Measurements from ENCODE around the gene KANSL1.
"Not testable (repeated sequence)": the region's sequence is repeated elsewhere in the genome, so short reads cannot be mapped to it uniquely, and the experiment has no call there.

KANSL1 gene

DNA sequence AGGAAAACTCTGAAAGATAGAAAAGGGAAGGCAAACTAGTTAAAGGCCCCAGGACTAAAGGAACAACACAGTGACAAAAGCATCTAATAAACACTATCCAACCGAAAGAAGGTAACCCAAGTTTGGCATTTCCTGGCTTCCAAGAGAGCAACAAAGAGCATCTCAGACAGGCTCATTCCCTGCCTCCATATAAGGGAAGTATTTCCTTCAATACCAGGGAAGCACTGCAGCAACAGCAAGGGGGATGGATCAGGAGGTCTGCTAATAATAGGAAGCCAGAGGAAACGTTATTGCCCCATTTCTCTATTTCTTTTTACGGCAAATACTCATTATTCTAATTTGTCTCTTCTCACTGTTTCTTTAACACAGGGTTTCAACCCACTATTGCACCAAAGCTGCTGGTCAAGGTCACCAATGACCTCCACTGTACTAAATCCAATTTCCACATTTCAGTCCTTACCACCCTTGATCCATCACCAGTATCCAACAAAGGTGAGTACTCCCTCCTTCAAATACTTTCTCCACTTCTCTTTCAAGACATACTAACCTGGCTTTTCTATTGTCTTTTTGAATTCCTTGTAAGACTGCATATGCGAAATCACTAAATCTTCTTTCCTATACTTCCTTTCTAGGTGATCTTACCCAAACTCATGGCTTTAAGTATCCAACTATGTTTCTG, 86.1 kb downstream of the KANSL1 start:
- DNase-seq = no peak

DNA sequence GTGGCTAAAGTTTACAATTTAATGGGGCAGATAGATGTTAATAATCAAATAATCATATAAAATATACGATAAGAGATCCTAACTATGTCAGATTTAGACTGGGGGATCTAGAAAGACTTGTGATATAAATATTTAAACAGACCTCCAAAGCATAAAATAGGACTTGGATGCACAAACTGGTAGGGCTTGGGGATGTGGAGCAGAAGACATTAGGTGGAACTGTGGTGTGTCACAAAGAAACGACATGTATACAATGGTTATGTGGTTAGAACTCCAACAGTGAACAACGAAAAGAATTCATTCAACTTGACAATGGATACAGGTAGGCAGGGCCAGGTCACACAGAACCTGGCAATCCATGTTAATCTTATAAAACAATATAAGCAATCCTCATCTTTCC, 90.4 kb downstream of the KANSL1 start:
- not testable (repeated sequence) for DNase-seq

DNA sequence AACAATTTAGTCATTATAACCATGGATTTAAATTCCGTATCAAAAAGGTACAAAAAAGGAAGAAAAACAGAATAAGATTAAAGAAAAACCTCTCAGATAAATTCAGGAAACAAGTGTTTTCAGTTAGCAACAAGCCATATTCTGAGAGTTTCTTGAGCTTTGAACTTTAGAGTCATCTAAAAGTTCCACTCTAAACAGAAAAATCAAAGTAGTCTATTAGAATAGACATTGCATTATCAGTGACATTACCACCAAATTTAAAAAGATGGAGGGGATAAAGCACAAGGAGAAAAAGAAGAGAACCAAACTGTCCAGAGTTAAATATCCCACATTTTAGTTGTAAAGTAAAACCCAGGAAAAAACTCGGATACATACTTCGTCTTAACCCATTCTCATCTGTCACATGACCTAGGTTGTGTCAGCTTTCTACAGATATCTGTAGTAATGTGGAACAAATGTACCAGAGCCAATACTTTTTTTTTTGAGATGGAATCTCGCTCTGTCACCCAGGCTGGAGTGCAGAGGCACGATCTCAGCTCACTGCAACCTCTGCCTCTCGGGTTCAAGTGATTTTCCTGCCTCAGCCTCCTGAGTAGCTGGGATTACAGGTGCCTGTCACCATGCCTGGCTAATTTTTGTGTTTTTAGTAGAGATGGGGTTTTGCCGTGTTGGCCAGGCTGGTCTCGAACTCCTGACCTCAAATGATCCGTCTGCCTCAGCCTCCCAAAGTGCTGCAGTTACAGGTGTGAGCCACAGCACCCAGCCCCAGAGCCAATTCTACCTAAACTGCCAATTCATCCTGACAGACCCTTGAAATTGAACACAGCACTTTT, 91.2 kb downstream of the KANSL1 start:
- DNase-seq = not testable (repeated sequence)

DNA sequence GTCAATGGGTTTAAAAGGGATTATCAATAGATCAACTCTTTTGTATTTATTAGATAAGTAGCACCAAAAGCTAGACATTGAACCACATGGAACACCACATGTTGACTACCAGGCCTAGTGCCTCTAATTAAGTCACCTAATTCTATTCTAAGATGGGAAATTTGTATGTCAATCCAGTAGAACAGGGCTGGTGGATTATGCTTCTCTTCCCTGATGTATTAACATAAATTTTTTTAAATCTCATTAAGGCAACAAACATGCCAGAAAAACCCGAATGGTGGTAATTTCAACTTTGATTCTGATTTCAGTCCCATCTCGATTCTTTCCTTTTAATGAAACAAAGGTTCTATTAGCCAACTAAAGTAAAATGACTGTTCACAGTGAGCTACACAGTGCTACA, 92.6 kb downstream of the KANSL1 start:
- no peak for DNase-seq

DNA sequence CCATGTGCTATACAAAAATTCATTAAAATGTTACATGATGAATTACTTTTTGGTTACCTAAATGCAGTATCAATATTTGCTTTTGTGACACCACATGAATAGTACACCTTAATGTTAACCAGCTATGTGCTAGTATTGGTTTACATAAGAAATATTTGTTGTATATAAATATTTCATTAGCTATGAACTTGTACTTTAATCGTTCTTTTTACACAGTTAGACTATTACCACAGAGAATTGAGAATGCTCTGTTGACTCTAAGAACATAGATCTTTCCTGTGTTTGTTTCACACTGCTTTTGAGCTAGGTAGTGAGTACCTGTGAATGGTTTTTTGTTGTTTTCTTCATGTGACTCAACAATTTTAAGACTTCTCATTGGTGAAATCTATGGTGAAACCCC, 93.4 kb downstream of the KANSL1 start:
- no peak for DNase-seq

DNA sequence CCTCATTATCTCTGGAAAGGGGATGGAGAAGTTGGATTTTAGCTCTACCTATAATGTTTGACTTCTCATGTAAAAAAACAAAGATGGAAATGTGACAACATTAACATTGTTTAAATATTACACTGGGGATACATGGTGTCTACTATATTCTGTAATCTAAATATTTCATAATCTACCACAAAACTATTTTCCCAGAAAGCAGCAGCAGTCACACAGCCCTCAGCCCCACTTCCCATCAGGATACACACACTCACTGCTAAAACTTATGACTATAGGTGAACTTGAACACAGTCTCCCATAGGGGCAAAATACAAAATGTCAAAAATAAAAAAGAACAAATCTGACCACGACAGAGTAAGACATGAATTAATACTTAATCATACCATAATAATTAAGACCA, 95.7 kb downstream of the KANSL1 start:
- no peak for DNase-seq

DNA sequence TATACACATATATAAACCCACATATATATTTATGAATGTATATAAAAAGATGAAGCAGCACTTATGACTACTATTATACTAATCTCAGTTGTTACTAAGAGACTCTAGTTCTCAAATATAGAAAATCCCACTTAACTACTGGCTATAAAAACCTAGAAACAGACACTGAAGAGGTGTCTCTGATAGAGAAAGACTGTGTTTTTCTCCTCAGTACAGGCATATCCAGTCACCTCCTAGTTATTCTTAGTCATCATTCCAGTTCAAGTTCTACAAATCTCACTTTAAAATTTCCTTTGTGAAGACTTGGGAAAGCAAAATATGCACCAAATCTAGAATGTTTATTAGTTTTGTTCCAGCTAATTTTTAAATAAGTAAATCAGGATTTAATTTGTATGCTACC, 100.2 kb downstream of the KANSL1 start:
- DNase-seq = no peak

DNA sequence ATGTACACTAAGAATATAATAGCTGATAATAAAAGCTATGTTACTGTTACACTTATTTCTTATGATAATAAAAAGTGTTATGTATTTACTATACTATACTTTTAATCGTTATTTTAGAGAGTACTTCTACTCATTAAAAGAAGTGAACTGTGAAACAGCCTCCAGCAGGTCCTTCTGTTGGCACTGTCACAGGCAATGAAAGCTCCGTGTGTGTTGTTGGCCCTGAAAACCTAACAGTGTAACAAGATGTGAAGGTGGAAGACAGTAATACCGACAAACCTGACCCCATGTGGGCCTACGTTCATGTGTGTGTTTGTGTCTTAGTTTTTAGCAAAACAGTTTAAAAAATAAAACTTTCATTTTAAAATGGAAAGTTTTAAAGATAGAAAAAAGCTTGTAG, 102.4 kb downstream of the KANSL1 start:
- no peak for DNase-seq

DNA sequence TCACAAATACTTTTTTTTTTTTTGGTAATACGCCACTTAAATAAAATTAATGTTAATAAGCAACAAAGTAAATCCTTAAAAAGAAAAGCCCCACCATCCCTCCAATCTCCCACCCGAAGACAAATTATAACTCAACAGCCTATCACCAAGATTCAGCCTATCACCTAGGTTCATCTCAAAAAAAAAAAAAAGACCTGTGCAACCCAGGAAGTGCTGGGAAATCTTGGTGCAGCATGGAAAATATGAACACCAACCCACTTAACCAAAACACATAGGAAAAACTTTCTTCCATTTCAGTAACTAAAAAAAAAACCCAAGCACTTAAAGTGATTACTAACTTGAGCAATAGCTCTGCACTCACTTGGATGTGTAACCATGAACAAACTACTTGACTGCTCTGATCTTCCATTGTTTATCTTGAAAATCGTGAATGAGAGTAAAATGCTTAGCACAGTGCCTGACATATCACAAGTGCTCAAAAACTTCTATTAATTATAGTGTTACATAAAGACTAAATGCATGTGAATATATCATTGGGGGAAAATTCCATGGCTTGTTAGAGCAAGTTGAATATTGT, 103.8 kb downstream of the KANSL1 start:
- no peak for DNase-seq

DNA sequence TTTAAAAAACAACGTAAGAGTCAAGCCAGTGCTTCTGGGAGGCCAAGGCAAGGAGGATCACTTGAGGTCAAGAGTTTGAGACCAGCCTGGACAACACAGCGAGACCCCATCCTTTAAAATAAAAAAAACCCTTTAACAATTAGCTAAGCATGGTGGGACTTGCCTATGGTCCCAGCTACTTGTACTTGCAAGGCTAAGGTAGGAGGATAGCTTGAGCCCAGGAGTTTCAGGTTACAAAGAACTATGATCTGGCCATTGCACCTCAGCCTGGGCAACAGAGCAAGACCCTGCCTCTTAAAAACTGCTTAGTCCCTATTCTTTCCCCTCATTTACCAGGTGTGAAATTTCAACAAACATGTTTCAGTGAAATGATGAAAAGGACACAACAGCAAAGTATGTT, 104.6 kb downstream of the KANSL1 start:
- no peak for DNase-seq

DNA sequence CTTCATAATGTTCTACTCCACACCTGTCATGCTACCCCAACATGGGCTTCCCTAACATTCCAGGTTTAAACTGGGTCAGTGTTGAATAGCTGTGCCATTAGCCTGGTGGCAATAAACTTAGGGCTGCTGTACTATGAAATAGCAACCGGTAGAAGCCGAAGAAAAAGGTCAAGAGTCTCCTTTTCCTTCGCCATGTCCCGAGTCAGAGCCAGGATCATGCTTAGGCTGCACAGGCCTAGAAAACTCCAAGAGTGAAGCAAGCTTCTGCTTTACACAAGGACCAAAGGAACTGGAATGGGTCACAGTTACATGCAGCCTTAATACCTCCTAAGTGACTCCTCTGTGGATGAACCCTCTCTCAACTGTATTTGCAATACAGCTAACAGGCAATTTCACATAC, 105.4 kb downstream of the KANSL1 start:
- not testable (repeated sequence) for DNase-seq

DNA sequence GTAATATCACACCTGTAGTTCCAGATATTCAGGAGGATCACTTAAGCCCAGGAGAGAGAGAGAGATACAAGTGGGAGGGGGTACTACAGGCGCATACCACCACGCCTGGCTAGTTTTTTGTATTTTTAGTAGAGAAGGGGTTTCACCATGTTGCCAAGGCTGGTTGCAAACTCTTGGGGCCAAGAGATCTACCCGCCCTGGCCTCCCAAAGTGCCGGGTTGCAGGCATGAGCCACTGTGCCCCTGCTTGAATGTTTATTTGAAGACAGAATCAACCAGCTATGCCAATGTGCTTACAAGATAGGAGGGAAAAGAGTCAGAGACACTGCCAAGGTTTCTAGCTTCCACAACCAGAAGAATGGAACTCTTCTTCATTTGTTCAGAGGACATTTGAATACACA, 106.4 kb downstream of the KANSL1 start:
- no peak for DNase-seq

DNA sequence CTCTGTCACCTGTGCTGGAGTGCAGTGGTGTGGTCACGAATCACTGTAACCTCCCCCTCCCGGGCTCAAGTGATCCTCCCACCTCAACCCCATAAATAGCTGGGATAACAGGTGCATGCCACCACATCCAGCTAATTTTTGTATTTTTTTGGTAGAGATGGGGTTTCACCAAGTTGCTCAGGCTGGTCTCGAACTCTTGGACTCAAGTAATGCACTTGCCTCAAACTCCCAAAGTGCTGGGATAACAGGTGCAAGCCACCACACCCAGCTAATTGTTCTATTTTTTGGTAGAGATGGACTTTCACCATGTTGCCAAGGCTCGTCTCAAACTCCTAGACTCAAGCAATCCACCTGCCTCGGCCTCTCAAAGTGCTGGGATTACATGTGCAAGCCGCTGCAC, 107.7 kb downstream of the KANSL1 start:
- DNase-seq = no peak

DNA sequence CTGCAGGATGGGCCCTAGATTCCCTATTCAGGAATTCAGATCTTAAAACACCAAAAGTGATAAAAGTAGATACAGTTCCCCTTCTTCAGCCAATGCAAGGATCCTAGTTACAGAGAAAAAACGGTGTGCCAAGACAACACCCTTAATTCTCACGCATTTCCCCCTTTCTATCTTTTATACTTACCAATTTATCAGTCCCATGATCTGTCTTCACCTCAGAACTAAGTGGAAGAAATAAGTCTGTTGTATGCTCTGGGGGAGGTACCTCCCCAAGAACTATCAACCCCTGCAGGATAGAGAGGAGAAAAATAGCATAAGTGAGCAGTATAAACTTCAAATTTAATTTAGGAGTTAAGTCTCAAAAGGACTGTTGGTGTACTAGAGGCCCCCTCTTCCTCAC, 111.0 kb downstream of the KANSL1 start:
- DNase-seq = no peak

DNA sequence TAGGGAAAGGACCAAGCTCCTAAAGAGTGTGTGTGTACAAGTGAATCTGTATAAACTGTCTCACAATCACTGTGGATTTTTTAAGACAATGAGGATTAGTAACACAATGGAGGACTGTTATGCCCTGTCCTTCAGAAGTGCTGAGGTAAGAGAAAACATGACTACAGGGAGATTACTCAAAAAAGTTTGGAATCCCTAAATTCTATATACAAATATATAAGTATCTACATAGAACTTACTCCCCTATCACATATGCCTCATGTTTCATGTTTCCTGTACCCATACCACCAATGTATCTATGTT, 112.3 kb downstream of the KANSL1 start:
- no peak for DNase-seq

DNA sequence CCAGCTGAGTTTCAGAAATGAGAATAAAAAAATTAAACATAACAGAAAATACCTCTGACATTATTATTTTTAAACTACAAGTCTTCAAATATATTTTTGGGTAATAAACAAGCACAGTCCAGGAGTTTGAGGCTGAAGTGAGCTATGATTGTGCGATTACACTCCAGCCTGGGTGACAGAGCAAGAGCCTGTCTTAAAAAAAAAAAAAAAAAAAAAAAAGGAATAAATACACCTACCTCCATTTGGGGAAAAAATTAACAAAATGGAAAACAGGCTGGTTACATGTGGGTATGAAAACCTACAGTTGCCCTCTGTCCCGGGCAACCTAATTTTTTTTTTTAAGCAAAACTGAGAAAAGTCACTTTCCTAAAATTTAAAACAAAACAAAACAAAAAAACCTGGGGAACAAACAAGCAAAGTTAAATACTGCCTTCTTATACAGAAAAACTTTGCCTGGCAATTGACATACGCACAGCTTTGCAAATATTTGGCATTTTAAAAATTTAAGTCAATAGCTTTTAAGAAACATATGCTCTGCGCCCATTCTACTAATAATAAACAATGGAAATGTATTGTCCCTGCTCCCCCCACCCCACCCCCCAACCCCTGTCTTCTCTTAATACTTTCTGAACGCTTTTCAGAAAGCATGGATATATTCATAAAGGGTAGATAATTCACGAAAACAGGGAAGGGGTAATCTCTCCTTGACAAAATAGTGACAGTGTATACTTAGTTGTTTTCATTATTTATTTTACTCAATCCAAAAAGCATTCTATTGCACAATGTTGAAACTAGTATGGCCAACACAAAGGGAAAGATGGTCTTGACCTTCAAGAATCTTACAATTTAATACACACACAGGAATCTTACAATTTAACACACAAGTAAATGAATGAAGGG, 112.9 kb downstream of the KANSL1 start:
- no peak for DNase-seq

DNA sequence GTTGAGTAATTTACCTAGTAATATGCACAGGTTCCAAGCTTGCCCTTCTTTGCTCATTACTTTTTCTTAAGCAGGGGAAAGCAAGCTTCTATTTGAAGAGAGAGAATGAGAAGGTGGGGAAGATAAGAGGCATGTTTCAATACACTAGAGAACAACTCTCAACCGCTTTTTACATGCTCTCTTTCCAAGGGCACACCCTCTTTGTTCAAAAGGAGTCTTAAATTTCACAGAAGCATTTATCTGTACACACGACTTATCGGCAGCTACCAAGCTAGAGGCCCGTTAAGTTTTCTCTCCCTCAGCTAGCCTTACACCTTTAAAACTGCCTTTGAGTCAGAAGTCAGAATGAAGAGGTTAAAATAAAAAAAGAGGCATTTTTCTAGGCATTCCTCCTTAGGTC, 114.6 kb downstream of the KANSL1 start:
- DNase-seq = no peak

DNA sequence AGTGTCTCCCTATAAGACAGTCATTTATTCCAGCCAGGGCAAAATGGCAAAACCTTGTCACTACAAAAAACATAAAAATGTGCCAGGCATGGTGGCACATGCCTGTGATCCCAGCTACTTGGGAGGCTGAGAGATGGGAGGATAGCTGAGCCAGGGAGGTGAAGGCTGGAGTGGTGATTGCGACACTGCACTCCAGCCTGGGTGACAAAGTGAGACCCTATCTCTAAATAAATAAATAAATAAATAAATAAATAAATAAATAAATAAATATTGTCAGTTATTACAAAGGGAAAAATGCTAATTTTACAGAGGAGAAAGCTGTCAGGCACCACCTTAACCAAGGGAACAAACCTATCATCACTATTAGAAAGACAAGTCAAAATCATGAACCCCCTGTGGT, 118.7 kb downstream of the KANSL1 start:
- DNase-seq = no peak

DNA sequence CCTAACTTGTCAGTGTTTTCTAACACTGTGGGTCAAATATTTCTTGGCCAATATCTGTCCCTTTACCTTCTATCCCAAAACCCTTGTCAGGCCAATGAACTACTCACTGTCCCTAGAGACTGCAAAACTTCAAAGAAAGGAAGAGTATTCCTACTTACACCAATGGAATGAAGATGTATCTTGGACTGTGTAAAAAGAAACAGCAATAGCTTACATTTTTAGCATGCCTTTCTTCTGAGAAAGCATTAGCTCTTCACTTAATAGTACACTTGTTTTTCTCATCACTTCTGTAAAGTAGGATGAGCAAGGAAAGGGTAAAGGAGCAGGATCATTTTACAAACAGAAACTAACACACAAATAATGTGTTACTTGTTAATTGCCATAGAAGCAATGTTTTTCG, 120.2 kb downstream of the KANSL1 start:
- no peak for DNase-seq

DNA sequence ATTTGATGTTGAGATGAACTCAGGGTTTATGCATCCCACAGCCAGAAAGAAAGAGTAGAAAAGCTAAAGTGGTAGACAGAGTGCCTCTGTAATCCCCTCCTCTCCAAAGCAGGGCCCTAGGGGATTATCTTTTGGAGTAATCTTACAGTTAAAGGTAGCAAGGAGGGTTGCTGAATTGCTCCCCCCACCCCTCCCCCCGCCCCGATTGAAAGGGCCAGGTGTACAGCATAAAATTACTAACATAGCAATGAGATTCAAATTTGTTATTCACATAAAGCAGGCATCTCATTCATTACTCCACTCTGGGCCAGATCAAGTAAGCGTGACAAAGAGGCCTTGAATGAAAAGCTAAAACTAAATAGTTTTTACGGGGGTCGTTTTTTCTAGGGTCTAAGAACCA, 121.4 kb downstream of the KANSL1 start:
- no peak for DNase-seq

DNA sequence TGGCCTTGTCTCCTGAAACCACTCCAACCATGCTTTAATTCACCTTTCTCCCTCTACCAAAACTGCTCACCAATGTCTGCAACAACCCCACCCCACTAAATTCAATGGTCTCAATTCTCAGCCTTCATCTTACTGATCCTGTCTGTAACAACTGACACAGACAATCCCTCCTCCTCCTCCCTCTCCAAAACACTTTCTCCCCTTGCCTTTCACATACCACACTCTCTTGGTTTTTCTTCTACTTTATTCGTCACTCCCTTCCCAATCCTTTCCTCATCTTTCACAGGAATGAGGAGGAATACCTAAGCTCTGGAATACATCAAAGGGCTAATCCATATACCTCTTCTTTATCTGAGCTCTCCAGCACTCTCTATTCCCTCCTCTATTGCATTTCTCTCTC, 128.8 kb downstream of the KANSL1 start:
- DNase-seq = no peak

DNA sequence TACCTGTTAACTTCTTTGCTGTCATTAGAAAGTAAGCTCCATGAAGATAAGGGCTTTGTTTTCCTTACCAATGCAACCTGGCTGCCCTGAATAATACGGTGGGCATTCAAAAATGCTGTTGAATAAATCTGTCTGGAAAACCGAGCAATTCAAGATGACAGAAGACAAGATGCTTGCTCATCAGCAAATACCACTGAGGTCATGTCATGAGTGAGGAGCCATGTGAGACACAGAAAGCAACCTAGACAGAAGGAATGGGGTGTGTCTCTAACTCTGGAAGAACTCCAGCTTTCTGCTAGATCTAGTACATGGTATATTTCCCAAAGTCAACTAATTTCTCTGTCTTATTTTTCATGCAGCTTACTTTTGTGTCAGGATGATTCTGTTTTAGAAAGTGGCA, 130.0 kb downstream of the KANSL1 start:
- peak; percentile 21 for DNase-seq

DNA sequence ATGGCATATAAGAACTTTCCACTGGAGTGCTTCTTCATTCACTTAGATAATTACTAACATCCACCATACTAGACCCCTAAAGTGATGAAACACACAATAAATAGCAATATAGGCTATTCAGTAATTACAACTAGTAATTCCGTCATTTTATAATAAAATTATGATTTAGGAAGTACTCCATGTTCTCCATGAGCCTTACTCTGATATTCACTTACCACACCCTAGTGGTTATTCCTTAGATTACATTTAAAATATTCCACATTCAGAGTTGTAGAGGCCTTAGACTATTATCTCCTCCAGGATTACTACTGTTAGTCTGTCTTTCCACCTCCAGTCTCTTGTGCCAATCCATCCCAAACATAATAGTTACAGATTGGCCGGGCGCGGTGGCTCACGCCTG, 131.8 kb downstream of the KANSL1 start:
- DNase-seq = no peak
